Stimulated activated naive CD8-positive, alpha-beta T cell treated with anti-CD3 and anti-CD28 coated beads, Interleukin-15, amount 100 ng/mL, for 72 hours (primary cell): ENCODE data around the gene EAPP.
"Not testable (repeated sequence)": the region's sequence is repeated elsewhere in the genome, so short reads cannot be mapped to it uniquely, and the experiment has no call there.

Experiments used
- ATAC-seq: fragments of 150-1000 bp; cut with Tn5 transposase; 2 replicates; pipeline ENCODE4 v1.10.0; 2021; ENCODE audit warnings: mild to moderate bottlenecking, moderate library complexity
- DNase-seq, 2 donors: peaks; one replicate each; pipeline ENCODE4 v3.0.0; 2021 to 2022
- H3K27ac Mint-ChIP-seq, 2 donors: one replicate each; pipeline ENCODE4 v1.8.0; 2022; ENCODE audit warnings: mild to moderate bottlenecking in 2 of 2, mixed read lengths in 2 of 2, moderate library complexity in 2 of 2
- H3K27me3 Mint-ChIP-seq: one replicate; pipeline ENCODE4 v1.8.0; 2022; ENCODE audit warnings: mixed read lengths
- H3K4me1 Mint-ChIP-seq: one replicate; pipeline ENCODE4 v1.8.0; 2022; ENCODE audit warnings: mild to moderate bottlenecking, mixed read lengths
- H3K4me3 Mint-ChIP-seq, 2 donors: one replicate each; pipeline ENCODE4 v1.8.0; 2022; ENCODE audit warnings: mild to moderate bottlenecking in 2 of 2, mixed read lengths in 2 of 2, moderate library complexity in 1 of 2
- H3K9me3 Mint-ChIP-seq, 2 donors: one replicate each; pipeline ENCODE4 v1.8.0; 2022; ENCODE audit warnings: mixed read lengths in 2 of 2

The EAPP gene

DNA sequence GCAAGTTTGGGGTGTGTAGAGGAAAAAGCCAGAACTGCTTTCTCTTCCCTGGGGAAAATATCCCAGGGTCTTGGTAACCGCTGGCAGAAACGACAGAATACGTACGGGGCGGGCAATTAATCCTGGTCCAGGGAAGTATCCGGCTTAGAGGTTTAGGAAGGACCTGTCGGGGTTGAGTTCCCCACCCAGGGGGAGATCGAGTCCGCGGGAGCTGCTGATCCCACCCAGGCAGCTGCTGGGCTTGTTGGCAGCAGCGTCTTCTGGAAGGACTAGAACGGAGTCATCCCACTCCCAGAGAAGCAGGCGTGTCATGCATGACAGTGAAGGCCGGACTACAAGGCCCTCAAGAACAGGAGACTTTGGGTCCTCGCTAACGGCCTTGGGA is 7.6 kb upstream of the EAPP start:
- not testable (repeated sequence) for H3K9me3 Mint-ChIP-seq, DNase-seq, H3K27me3 Mint-ChIP-seq, H3K4me3 Mint-ChIP-seq
- Mint-ChIP-seq H3K27ac (peak overlapping the region in 1 of 2 donors; percentile 96), H3K4me1 (peaks cover 26% of the 10 kb centered on the region)
- ATAC-seq: peak; percentile 67

DNA sequence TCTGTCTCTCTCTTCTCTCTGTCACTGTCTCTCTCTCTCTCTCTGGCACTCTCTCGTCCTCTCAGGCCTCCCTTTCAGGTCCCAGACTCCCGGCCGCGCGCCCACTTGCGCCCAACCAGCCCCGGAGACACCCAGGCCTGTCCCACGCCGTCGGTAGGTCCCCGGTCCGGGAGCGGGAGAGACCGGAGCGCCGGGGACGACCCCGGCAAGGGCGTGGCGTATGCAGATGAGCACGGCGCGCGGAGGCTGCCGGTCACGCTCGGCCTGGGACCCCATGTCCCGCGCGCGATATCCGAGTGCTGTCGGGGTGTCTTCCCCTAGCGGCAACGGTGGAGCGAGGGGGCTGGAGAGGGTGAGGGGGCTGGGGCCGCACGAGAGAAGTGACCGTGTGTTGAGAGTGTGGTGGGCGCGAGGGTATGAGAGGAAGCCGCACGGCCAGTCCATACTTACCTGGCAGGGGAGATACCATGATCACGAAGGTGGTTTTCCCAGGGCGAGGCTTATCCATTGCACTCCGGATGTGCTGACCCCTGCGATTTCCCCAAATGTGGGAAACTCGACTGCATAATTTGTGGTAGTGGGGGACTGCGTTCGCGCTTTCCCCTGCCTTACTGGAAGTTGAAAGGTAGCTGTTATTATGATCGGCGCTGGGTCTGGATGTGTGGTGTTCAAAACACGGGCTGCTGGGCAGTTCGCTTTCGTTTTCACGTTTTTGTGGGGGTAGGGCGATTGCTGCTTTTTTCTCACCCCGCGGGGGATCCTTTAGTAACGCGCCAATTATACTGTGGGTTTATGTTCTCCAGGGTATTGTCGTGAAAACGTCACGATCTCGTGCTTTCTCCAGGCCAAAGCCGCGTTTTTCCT is 7.0 kb upstream of the EAPP start:
- DNase-seq, H3K4me3 Mint-ChIP-seq, H3K9me3 Mint-ChIP-seq, H3K27me3 Mint-ChIP-seq, H3K27ac Mint-ChIP-seq: not testable (repeated sequence)
- ATAC-seq: peak; percentile 89
- peaks cover 21% of the 10 kb centered on the region for H3K4me1 Mint-ChIP-seq

DNA sequence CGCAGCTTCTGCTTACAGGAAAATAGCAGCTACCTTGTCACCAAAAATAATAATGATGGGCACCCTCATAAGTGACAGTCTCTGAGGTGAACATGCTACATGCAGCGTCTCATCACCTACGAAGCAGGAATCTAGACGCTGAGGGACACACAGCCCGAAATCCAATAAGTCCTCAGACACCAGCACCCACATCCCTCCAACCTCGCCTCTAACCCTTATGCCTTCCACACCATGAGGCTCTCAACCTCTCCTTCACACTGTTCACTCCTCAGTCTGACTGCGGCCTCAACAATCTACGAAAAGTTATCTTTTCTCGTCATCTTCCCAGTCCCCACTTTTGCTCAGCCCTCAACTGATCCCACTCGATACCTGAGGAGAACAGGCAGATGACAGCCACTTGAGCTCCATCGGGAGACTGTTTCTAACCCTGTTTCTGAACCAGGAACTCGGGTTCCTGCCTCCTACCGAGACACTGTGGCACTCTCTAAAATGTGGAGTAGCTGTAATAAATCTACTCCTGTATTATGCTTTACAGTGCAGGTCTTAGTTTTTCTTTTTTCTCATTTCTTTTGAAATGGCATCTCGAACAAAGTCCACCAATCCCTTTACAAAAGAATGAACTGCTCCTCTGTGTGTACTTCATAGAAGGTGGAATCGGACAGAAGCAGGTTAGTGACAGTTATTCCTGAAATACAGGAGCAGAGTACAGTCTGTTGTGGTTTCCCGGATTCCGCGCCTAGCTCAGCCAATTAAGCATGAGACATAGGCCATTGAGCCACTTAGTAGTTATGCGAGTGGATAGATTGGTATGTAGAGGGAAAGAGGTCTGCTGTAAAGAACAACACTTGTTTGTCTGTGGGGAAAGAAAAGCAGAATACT is 919 bp upstream of the EAPP start:
- Mint-ChIP-seq H3K27ac (peak overlapping the region; percentile 99 to 100), H3K4me1 (peaks cover 29% of the 10 kb centered on the region), H3K4me3 (peak overlapping the region; percentile 99)
- DNase-seq, ATAC-seq, H3K9me3 Mint-ChIP-seq, H3K27me3 Mint-ChIP-seq: not testable (repeated sequence)

DNA sequence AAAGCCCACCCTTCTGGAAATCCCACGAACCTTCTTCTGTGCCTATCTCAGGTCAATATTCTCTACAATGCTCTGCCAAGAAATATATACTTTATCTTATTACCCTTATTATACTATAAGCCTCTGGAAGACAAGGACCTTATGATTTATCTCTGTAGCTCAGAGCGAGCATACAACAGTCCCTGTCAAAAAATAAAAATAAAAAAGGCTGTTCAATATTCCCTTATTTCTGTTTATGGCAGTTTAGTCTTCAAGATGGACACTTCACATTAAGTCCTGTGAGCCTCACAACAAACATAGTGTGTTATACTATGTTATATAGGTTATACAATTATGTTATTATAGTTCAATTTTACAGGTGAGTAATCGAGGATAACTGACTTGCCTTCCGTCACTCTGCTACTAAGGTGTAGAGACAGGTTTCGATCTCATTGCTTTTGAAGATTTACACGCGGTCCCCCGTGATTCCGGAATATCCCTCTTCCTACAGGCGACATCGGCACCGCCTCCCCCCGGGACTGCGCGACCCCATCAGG is 562 bp downstream of the EAPP start:
- no peaks in the 10 kb centered on the region for H3K27me3 Mint-ChIP-seq
- peaks cover 0 to 4% of the 10 kb centered on the region in 2 donors for H3K9me3 Mint-ChIP-seq
- H3K4me1 Mint-ChIP-seq: peaks cover 36% of the 10 kb centered on the region
- H3K4me3 Mint-ChIP-seq: peak overlapping the region; percentile 99
- DNase-seq: no peak
- H3K27ac Mint-ChIP-seq: peak overlapping the region; percentile 99 to 100
- peak; percentile 45 for ATAC-seq

DNA sequence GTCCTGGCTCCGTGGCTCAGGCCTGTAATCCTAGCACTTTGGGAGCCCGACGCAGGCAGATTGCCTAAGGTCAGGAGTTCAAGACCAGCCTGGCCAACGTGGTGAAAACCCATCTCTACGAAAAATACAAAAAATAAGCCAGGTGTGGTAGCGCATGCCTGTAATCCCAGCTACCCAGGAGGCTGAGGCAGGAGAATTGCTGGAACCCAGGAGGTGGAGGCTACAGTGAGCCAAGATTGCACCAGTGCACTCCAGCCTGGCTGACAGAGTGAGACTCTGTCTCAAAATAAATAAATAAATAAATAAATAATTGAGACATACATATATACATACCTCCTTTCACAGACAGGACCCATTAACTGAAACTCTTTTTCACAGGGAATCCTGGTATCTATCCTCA is 1.4 kb downstream of the EAPP start:
- peaks cover 36% of the 10 kb centered on the region for H3K4me1 Mint-ChIP-seq
- H3K9me3 Mint-ChIP-seq, DNase-seq, ATAC-seq, H3K27me3 Mint-ChIP-seq: not testable (repeated sequence)
- H3K4me3 Mint-ChIP-seq: peak overlapping the region; percentile 99
- H3K27ac Mint-ChIP-seq: peak overlapping the region in 1 of 2 donors; percentile 85

DNA sequence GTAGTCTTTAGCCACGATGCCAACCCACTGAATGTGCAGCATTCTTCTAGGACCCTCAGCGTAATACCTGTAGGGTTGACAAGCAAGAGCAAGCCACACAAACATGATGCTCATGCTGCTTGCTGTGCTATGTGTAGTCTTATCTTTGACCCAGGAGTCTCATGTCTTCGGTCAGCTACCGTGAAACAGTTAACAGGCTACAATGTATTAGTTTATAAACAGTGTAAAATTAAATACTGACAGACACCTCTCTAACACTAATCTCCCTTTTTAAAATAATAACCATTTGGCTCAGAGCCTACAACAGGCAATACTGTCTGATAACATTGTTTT is 1.9 kb downstream of the EAPP start:
- peaks cover 36% of the 10 kb centered on the region for H3K4me1 Mint-ChIP-seq
- peak overlapping the region in 1 of 2 donors; percentile 85 for H3K27ac Mint-ChIP-seq
- H3K9me3 Mint-ChIP-seq: peaks cover 0 to 4% of the 10 kb centered on the region in 2 donors
- no peak for ATAC-seq
- no peak for DNase-seq
- H3K27me3 Mint-ChIP-seq: no peaks in the 10 kb centered on the region
- H3K4me3 Mint-ChIP-seq: peak overlapping the region in 1 of 2 donors; percentile 57

DNA sequence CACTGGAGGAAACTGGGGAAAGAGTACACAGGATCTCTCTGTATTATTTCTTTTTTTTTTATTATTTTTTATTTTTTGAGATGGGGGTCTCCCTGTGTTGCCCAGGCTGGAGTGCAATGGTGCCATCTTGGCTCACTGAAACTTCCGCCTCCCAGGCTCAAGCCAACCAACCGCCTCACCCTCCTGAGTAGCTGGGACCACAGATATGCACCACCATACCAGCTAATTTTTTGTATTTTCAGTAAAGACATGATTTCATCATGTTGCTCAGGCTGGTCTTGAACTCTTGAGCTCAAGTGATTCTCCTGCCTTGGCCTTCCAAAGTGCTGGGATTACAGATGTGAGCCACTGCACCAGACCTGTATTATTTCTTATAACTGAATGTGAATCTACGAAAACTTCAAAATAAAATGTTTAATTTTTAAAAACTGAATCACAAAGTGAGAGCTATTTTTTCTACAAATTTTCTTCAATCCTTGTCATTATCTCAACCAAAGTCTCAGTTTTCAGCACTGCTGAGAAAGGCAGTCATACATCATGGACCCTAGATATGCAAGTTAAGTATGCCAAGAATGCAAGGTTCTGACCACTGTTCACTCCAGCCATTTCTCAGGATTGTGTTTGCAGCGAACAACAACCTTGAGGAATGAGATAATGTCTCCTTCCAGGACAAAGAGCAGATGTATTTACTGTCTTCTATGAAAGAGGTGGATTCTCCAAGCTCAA is 2.4 kb downstream of the EAPP start:
- Mint-ChIP-seq H3K4me3 (peak overlapping the region in 1 of 2 donors; percentile 44), H3K9me3 (peaks cover 0 to 4% of the 10 kb centered on the region in 2 donors), H3K27me3 (no peaks in the 10 kb centered on the region), H3K27ac (peak overlapping the region in 1 of 2 donors; percentile 72), H3K4me1 (peaks cover 36% of the 10 kb centered on the region)
- DNase-seq (no peak), ATAC-seq (no peak)

DNA sequence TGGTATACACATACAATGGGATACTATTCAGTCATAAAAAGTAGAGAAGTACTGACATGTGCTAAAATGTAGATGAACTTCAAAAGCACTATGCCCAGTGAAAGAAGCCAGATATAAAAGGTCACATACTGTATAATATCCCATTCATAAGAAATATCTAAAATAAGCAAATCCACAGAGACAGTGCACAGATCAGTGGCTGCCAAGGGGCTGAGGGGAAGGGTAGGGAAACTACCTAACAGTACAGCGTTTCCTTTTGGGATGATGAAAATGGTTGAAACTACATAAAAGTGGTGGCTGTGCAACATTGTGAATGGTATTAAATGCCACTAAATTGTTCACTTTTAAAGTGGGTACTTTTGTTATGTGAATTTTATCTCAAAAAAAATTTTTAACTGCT is 11.9 kb downstream of the EAPP start:
- no peaks in the 10 kb centered on the region for H3K4me1 Mint-ChIP-seq
- DNase-seq (no peak), ATAC-seq (peak; percentile 95)
- H3K27ac Mint-ChIP-seq: peak overlapping the region in 1 of 2 donors; percentile 92
- no peak overlapping the region for H3K4me3 Mint-ChIP-seq
- no peaks in the 10 kb centered on the region for H3K9me3 Mint-ChIP-seq
- H3K27me3 Mint-ChIP-seq: no peaks in the 10 kb centered on the region

DNA sequence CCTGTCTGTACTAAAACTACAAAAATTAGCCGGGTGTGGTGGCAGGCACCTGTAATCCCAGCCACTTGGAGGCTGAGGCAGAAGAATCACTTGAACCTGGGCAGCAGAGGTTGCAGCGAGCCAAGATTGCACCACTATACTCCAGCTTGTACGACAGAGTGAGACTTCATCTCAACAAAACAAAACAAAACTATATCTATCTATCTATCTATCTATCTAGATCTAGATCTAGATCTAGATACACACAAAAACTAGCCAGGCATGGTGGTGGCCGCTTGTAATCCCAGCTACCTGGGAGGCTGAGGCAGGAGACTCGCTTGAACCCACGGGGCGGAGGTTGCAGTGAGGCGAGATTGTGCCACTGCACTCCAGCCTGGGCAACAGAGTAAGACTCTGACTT is 15.3 kb downstream of the EAPP start:
- not testable (repeated sequence) for H3K4me3 Mint-ChIP-seq, DNase-seq, ATAC-seq, H3K4me1 Mint-ChIP-seq, H3K27me3 Mint-ChIP-seq, H3K9me3 Mint-ChIP-seq
- peak overlapping the region in 1 of 2 donors; percentile 47 for H3K27ac Mint-ChIP-seq

DNA sequence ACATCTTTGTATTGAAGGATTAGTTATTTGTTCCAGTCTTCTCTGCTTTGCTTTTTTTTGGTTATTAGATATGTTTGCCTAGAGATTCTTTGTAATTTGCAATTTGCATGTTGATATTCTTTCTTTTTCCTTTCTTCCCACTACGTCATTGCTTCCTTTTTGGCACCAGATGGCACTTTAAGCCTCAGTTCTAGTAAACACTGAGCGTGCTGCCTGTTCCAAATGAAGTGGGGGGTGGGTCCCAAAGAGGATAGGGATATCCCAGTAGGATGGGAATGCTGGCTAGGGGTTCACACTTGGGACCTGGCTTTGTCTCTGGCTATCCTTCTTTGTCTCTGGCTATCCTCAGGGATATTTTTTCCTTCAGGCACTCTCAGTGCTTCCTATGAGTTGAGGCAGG is 17.0 kb downstream of the EAPP start:
- H3K27ac Mint-ChIP-seq: peak overlapping the region in 1 of 2 donors; percentile 61

DNA sequence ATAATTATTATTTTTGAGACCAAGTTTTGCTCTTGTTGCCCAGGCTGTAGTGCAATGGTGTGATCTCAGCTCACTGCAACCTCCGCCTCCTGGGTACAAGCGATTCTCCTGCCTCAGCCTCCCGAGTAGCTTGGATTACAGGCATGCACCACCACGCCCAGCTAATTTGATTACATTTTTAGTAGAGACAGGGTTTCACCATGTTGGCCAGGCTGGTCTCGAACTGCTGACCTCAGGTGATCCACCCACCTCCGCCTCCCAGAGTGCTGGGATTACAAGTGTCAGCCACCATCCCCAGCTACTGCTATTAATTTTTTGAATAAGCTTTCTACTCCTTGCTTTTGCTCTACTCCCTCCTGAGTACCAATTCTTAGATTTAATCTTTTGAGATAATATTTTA is 18.4 kb downstream of the EAPP start:
- H3K4me3 Mint-ChIP-seq, ATAC-seq, H3K9me3 Mint-ChIP-seq, H3K27me3 Mint-ChIP-seq, H3K4me1 Mint-ChIP-seq, DNase-seq: not testable (repeated sequence)
- H3K27ac Mint-ChIP-seq: peak overlapping the region in 1 of 2 donors; percentile 86

More for the DNA sequence above, 17.0 kb downstream of the EAPP start:
- no peak for DNase-seq
- H3K4me3 Mint-ChIP-seq: no peak overlapping the region
- no peaks in the 10 kb centered on the region for H3K9me3 Mint-ChIP-seq
- ATAC-seq: no peak
- H3K27me3 Mint-ChIP-seq: no peaks in the 10 kb centered on the region
- no peaks in the 10 kb centered on the region for H3K4me1 Mint-ChIP-seq

DNA sequence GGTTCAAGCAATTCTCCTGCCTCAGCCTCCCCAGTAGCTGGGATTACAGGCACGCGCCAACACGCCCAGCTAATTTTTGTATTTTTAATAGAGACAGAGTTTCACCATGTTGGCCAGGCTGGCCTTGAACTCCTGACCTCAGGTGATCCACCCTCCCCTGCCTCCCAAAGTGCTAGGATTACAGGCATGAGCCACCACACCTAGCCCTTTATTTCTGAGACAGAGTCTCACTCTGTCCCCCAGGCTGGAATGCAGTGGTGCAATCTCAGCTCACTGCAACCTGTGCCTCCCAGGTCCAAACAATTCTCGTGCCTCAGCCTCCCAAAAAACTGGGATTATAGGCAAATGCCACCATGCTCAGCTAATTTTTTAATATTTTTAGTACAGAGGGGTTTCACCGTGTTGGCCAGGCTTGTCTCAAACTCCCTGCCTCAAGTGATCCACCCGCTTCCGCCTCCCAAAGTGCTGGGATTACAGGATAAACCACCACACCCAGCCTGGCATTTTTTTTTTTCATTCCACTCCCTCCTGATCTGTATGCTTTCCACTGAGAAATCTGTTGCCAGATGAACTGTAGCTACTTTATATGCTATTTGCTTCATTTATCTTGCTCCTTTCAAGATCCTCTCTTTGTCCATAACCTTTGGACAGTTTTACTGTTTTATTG is 19.1 kb downstream of the EAPP start:
- H3K4me3 Mint-ChIP-seq, DNase-seq, ATAC-seq, H3K9me3 Mint-ChIP-seq, H3K27me3 Mint-ChIP-seq, H3K27ac Mint-ChIP-seq, H3K4me1 Mint-ChIP-seq: not testable (repeated sequence)

DNA sequence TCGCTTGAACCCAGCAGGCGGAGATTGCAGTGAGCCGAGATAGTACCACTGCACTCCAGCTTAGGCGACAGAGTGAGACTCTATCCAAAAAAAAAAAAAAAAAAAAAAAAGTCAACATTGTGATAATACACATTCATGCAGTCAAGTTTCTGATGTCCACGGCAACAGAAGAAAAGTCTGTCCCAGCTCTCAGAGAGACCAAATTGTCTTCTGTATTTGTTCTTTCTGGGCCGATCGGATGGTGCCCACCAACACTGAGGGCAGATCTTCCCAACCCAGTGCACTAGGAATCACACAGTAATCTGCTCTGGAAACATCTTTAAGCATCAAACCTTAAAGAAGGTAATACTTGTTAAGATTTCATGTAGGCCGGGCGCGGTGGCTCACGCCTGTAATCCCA is 31.6 kb downstream of the EAPP start:
- DNase-seq (no peak), ATAC-seq (no peak)
- H3K9me3 Mint-ChIP-seq: no peaks in the 10 kb centered on the region
- no peaks in the 10 kb centered on the region for H3K27me3 Mint-ChIP-seq
- H3K4me3 Mint-ChIP-seq: no peak overlapping the region
- no peak overlapping the region for H3K27ac Mint-ChIP-seq
- H3K4me1 Mint-ChIP-seq: no peaks in the 10 kb centered on the region

DNA sequence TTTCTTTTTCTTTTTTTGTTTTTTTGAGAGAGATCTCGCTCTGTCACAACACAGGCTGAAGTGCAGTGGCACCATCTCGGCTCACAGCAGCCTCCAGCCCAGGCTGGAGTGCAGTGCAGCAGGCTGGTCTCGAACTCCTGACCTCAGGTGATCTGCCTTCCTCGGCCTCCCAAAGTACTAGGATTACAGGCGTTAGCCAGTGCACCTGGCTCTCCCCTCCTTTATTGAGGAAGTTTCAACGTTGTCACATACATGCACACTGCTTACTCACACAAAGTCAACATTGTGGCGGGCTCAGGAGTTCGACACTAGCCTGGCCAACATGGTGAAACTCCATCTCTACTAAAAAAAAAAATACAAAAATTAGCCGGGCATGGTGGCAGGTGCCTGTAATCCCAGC is 32.0 kb downstream of the EAPP start:
- Mint-ChIP-seq H3K4me1 (no peaks in the 10 kb centered on the region), H3K27me3 (no peaks in the 10 kb centered on the region), H3K27ac (no peak overlapping the region), H3K9me3 (no peaks in the 10 kb centered on the region), H3K4me3 (no peak overlapping the region)
- no peak for ATAC-seq
- DNase-seq: no peak

DNA sequence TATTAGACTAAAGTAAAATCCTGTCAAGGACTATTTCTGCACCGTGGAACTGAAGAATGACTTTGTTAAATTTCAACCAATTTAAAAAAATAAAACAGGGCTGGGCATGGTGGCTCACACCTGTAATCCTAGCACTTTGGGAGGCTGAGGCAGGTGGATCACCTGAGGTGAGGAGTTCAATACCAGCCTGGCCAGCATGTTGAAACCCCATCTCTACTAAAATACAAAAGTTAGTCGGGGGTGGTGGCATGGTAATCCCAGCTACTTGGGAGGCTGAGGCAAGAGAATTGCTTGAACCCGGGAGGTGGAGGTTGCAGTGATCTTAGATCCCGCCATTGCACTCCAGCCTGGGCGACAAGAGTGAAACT is 34.4 kb downstream of the EAPP start:
- not testable (repeated sequence) for H3K4me3 Mint-ChIP-seq, H3K27ac Mint-ChIP-seq, DNase-seq, H3K4me1 Mint-ChIP-seq, H3K27me3 Mint-ChIP-seq, H3K9me3 Mint-ChIP-seq, ATAC-seq
